ENCODE results near the gene KRTAP4-11.

KRTAP4-11 gene

GRCh38 chr17:41071606-41072360 lies 46.4 kb downstream of the KRTAP4-11 start:
- no peaks in the 10 kb centered on the region for H3K79me2 ChIP-seq (ENCODE audit: insufficient read depth, low read length)
- no peak overlapping the region for H3K27ac ChIP-seq (ENCODE audit: low read depth, low read length)
- H3K4me2 ChIP-seq (ENCODE audit: low read depth, low read length, poor library complexity, severe bottlenecking): no peak overlapping the region
- H3K4me3 ChIP-seq (ENCODE audit: insufficient read depth, low read length, poor library complexity, severe bottlenecking): no peak overlapping the region
- H4K20me1 ChIP-seq (ENCODE audit: low read depth, low read length): no peaks in the 10 kb centered on the region
- H3F3A ChIP-seq (ENCODE audit: insufficient read depth): no peaks in the 10 kb centered on the region
- no peak overlapping the region for H2AFZ ChIP-seq (ENCODE audit: low read depth, low read length, severe bottlenecking)
- H3K9me2 ChIP-seq (replicated peaks; ENCODE audit: insufficient read depth, low read length): no peaks in the 10 kb centered on the region
- no peaks in the 10 kb centered on the region for H3K27me3 ChIP-seq (ENCODE audit: low read length)
- TF ChIP-seq CTCF (IDR thresholded peaks at IDR 0.05; ENCODE audit: insufficient read depth, low read length, poor library complexity, severe bottlenecking) (no peak), EZH2phosphoT487 (conservative IDR thresholded peaks at IDR 0.05; ENCODE audit: low read length) (no peak)
- no peaks in the 10 kb centered on the region for H3K36me3 ChIP-seq (ENCODE audit: low read length)
- no peaks in the 10 kb centered on the region for H3K9me3 ChIP-seq (ENCODE audit: insufficient read depth, low read length)
- no peak overlapping the region for H3K9ac ChIP-seq (ENCODE audit: low read length)

- H4K20me1 ChIP-seq (ENCODE audit: low read depth, low read length): no peaks in the 10 kb centered on the region
- H3K4me3 ChIP-seq (ENCODE audit: insufficient read depth, low read length, poor library complexity, severe bottlenecking): no peak overlapping the region
- H3K27me3 ChIP-seq (ENCODE audit: low read length): no peaks in the 10 kb centered on the region
- H3K9ac ChIP-seq (ENCODE audit: low read length): no peak overlapping the region
- H3K9me2 ChIP-seq (replicated peaks; ENCODE audit: insufficient read depth, low read length): no peaks in the 10 kb centered on the region
- H3K36me3 ChIP-seq (ENCODE audit: low read length): no peaks in the 10 kb centered on the region
- H3K79me2 ChIP-seq (ENCODE audit: insufficient read depth, low read length): no peaks in the 10 kb centered on the region
- TF ChIP-seq CTCF (IDR thresholded peaks at IDR 0.05; ENCODE audit: insufficient read depth, low read length, poor library complexity, severe bottlenecking): no peak
- no peak for TF ChIP-seq EZH2phosphoT487 (conservative IDR thresholded peaks at IDR 0.05; ENCODE audit: low read length)
- H3F3A ChIP-seq (ENCODE audit: insufficient read depth): no peaks in the 10 kb centered on the region
- H3K9me3 ChIP-seq (ENCODE audit: insufficient read depth, low read length): no peaks in the 10 kb centered on the region
- no peak overlapping the region for H3K4me2 ChIP-seq (ENCODE audit: low read depth, low read length, poor library complexity, severe bottlenecking)
- no peak overlapping the region for H2AFZ ChIP-seq (ENCODE audit: low read depth, low read length, severe bottlenecking)
- no peak overlapping the region for H3K27ac ChIP-seq (ENCODE audit: low read depth, low read length)
Observed at GRCh38 chr17:41069031-41069430, 49.1 kb downstream of the KRTAP4-11 start.

- no peaks in the 10 kb centered on the region for H4K20me1 ChIP-seq (ENCODE audit: low read depth, low read length)
- no peaks in the 10 kb centered on the region for H3K9me3 ChIP-seq (ENCODE audit: insufficient read depth, low read length)
- H3K27me3 ChIP-seq (ENCODE audit: low read length): no peaks in the 10 kb centered on the region
- H3K36me3 ChIP-seq (ENCODE audit: low read length): no peaks in the 10 kb centered on the region
- no peak overlapping the region for H2AFZ ChIP-seq (ENCODE audit: low read depth, low read length, severe bottlenecking)
- H3K9me2 ChIP-seq (replicated peaks; ENCODE audit: insufficient read depth, low read length): no peaks in the 10 kb centered on the region
- no peaks in the 10 kb centered on the region for H3F3A ChIP-seq (ENCODE audit: insufficient read depth)
- H3K79me2 ChIP-seq (ENCODE audit: insufficient read depth, low read length): no peaks in the 10 kb centered on the region
- TF ChIP-seq CTCF (IDR thresholded peaks at IDR 0.05; ENCODE audit: insufficient read depth, low read length, poor library complexity, severe bottlenecking) (no peak), EZH2phosphoT487 (conservative IDR thresholded peaks at IDR 0.05; ENCODE audit: low read length) (no peak)
- H3K4me3 ChIP-seq (ENCODE audit: insufficient read depth, low read length, poor library complexity, severe bottlenecking): no peak overlapping the region
- no peak overlapping the region for H3K4me2 ChIP-seq (ENCODE audit: low read depth, low read length, poor library complexity, severe bottlenecking)
- no peak overlapping the region for H3K9ac ChIP-seq (ENCODE audit: low read length)
- H3K27ac ChIP-seq (ENCODE audit: low read depth, low read length): no peak overlapping the region
Observed at GRCh38 chr17:41067281-41067680, 50.9 kb downstream of the KRTAP4-11 start.

Data from SU-DHL-6 (cell line).